GM10847 (cell line): Measurements from ENCODE around the gene ASCC3.

ENCODE experiments used
- POLR2A ChIP-seq: IDR thresholded peaks from 2 replicates; pipeline ENCODE4 v1.6.1; 2011; ENCODE audit not compliant: insufficient read length; ENCODE audit errors: extremely low read depth

The ASCC3 gene

DNA sequence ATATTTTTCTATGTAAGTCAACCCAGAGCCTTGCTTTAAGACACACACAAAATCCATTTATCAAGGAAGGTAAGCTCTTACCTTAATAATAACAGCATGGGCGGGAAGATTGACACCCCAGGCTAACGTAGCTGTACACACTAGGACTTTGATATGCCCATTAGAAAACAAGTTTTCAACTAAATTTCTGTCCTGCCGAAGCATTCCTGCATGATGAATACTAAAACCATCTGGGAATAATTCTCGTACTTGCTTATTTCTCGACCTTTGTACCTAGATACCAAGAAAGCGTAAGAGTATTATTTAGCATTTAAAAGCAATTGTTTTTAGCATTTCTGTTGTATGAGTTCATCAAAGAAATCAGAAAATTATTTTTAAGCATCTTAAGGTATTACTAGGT lies 218.9 kb downstream of the ASCC3 start:
- TF ChIP-seq POLR2A: no peak

DNA sequence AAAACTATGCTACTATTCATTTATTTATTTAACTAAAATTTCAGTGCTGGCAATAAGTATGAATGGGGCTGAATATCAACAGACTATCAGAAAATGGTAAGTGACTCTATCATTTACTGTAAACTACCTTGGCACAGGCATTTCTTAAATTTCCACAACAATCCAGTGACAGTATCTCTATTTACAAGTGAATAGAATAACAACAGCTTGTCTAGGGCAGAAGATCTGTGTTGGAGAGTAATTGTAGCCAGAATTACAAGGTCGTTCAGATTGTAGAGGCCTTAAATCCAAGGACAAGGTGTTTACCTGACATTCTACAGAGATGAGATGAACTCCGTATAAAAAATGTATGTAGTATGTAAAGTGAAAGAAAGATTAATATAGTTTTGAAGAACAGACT lies 222.6 kb downstream of the ASCC3 start:
- no peak for TF ChIP-seq POLR2A

DNA sequence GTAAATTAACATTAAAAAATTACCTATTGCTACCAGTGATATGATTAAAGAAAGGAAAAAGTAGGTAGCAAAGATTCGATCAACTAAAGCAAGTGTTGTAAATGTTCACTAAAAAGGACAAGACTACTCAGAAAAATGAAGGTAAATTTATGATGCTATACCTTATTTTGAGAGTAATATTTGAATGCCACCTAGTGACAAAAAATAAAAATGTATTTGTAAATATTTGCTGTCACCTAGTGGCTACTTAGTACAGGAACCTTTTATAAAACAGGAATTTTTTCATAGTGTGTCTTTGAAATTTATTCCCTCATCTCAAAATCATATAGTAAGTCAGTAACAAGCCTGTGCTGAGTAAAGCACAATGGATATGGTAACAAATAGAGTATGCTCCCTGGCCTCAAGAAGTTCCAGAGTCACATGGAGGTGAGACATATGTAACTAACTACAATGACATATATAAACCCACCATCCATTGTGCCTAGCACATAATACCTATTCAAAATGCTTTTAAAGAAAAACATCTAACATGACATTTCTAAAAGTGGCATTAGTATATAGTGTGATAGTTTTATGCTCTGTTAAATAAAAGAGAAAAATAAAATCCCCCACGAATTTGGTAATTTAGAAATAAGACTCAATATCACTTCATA lies 223.3 kb downstream of the ASCC3 start:
- TF ChIP-seq POLR2A: no peak

DNA sequence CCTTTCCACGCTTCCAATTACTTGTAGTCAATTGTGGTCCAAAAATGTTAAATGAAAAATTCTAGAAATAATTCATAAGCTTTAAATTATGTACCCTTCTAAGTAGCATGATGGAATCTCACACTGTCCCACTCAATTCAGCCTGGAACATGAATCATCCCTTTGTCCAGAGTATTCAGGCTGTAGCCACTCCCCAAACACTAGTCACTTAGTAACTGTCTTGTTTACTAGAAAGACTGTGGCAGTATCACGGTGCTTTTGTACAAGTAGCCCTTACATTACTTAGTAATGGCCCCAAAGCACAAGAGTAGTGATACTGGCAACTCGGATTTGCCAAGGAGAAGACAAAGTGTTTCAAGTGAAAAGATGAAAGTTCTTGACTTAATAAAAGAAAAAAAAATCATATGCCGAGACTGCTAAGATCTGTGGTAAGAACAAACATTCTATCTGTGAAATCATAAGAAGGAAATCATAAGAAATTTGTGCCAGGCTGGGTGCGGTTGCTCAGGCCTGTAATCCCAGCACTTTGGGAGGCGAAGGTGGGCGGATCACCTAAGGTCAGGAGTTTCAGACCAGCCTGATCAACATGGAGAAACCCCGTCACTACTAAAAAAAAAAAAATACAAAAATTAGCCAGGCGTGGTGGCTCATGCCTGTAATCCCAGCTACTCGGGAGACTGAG lies 247.9 kb downstream of the ASCC3 start:
- no peak for TF ChIP-seq POLR2A

DNA sequence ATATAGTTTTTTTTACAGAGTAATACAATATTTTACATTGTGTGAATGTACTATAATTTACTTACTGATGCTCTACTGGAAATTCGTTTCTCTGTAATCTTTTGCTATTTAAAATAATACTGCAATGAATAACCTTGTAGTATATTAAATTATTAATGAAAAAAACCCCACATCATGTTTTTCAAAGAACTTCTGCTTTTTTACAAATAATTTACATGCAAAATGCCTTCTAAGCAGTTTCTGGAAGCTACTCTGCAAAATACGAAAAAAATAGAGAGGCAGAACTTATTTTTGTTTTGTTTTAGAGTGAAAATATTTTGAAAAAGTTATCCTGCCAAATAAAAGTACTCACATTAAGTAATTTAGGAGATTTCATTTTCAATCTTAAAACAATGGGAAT lies 250.6 kb downstream of the ASCC3 start:
- TF ChIP-seq POLR2A: no peak

DNA sequence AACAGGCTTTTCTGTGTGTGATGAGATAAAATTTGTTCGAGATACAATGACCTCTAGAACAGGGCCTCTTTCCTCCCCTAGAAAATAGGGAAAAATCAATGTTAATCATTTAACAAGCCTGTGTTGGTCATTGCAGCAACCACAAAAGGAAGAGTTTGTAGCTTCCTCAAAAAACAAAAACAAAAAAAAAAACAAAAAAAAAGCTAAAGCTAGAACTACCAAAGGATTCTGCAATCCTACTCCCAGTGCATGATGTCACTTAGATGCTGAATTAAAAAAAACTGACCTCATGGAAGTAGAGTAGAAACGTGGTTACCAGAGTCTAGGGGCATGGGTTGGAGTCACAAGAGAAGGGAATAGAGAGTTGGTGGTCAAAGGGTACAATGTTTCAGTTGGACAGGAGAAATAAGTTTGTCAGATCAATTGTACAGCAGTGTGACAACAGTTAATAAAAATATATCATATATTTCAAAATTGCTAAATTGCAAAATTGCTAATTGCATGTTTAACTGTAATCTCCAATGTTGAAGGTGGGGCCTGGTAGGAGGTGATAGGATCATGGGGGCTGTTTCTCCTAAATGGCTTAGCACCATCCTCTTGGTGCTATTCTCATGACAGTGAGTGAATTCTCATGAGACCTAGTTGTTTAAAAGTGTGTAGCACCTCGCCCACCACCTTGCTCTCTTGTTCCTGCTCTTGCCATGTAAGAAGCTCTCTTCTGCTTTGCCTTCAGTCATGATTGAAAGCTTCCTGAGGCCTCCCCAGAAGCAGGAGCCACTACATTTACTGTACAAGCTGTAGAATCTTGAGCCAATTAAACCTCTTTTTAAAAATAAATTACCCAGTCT lies 253.0 kb downstream of the ASCC3 start:
- TF ChIP-seq POLR2A: no peak

DNA sequence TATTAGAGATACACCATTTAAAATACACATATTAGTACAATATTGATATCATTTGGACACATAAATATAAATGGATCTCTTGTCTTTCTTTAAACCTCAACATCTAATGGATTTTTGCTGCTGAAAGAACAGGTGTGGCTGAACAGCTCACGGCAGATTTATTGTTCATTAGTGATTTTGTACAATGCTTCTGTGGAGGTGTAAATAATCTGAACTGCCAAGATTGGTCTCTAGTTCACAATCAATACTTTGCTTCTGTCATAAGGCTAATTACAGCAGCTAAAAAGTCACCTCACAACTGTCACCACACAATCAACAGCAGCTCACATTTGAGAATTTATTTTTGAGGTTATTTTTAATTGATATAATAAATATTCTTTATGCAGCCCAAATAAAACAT lies 254.4 kb downstream of the ASCC3 start:
- no peak for TF ChIP-seq POLR2A

DNA sequence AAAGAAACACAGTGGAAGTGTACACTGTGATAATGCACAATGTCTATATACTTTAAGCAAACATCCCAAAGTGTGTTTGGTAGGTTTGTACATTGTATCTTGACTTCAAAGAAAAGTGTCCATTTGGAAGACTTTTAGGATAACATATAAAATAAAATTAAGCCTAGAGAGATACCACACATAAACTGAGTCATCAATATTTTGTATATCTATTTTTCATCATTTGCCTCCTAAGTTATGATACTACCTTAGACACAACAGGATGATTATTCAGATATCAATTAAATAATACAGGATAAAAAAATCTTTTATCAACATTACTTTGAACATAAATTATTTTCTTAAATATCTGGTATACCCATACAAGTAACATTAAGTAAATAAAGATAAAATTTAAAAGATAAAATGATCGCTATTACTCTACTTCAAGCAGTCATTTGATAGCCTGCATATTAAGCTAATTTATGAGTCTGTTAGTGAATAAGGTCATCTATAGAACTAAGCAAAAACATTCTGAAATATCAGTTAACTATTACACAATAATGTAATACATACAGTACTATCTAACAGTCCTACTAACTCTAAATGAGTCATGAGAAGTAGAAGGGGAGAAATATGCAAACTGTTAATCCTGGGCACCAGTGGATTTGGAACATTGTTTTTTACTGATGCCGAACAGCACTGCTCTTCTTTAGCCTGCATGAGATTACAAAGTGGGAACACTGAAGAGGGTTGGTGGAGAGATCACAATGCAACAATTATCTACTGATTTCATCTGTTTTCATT lies 258.0 kb downstream of the ASCC3 start:
- TF ChIP-seq POLR2A: no peak

DNA sequence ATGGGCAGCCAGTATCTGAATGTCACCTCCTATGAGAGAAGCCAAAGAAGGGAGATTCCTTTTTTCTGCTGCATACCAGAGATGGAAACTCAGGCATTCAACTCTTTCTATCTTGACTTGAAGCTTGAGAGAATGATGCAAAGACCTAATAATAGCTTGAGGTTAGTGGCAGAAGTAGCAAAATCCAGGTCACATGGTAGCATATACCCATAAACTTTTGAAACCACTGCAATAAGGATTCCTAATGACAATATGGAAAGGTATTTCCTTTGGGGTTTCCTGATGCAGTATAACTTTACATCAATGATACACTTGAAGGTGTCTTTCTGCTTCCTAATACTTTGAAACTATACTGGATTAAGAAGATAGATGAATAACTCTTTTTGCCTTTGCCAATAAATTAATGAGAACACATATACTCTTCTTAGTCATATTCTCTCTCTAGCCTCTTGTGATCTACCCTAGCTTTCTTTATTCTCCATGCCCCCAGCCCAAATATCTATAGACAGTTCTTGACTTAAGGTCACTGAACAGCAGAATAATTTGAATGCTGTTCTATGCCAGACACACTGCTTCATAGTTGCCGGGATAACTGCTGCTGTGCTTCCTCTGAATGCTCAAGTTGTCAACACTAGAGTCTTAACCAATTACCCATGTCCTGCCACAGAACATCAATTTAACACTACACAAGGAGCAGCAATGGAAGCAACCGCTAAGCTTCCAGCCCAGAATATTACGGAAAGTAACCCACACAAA lies 260.9 kb downstream of the ASCC3 start:
- TF ChIP-seq POLR2A: no peak

DNA sequence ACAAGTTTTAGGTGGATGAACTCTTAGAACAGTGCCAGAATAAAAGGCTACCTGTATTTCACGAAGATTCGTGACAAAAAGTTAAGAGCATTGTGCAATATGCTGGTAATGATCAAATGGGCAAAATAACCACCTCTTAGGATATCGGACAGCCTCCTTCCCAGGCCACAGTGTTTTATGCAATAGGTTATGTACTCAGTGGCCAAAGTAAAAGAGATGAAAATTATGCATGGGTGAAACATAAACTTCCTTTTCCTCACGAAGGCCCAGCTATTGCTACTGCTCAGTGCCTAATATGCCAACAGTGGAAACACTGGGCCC lies 262.8 kb downstream of the ASCC3 start:
- TF ChIP-seq POLR2A: no peak

DNA sequence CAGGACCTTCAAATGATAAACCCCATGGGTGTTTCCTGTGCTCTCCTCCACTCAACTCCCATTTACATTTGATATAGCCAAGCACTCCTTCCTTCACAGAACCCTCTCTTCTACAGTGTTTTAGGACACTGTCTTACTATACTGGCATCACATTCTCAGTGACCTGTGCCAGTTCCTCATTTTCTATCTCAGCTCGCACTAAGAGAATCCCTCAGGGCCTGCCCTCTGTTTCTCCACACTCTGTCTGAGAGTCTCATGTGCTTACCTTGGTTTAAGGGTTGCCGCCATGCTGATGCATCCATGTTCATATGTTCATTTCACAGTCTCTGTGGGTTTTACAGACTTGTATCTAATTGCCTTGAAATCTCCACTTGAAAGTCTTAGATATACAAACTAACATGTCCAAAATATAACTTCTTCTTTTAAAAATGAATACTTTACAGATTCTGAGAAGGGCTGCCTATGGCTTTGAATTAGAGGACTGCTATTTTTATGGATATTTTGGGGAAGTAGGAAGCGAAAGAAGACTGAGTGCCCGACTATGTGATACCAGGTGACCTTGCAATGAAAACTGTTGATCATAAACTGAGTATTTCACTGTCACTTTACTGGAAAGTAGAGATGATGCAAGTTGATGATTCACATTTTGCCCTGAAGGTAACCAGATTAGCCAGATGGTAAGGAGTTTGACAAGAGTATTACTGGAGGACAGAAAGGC lies 263.3 kb downstream of the ASCC3 start:
- no peak for TF ChIP-seq POLR2A

DNA sequence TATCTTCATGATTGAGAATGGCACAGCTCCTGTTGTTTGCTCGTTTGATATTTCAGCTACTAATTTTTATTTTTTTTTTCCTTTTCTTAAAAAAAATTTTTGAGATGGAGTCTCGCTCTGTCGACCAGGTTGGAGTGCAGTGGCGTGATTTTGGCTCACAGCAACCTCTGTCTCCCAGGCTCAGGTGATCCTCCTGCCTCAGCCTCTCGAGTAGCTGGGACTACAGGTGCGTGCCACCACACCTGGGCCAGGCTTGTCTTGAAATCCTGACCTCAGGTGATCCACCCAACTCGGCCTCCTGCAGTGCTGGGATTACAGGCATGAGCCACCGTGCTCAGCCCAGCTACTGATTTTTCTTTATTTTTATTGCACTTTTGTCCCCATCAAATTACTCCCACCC lies 266.2 kb downstream of the ASCC3 start:
- TF ChIP-seq POLR2A: no peak

DNA sequence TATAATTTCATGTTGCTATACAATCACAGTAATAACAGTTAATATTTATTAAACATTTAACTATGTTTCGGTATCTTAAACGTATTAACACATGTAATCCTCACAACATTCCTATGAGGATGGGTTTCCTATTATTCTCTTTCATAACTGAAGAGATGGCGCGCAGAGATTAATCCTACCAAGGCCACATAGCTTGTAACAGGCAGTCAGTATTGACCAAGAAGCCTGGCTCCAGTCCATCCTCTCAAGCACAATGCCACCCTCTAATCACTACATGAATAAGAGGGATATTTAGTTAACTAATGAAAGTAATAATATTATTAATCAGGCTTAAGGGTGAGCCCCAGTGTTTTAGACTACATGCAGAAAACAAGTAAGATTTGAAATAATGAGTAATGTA lies 266.7 kb downstream of the ASCC3 start:
- TF ChIP-seq POLR2A: no peak

DNA sequence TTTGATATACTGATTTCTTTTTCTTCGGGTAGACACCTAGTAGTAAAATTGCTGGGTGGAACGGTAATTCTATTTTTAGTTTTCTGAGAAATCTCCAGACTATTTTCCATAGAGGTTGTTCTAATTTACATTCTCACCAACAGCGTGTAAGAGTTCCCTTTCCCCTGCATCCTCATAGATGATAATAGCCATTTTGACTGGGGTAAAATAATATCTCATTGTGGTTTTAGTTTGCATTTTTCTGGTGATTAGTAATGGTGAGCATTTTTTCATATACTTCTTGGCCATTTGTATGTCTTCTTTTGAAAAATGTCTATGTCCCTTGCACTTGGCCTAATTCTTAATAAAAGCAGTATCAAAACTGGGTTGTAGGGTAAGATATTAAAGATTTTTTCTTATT lies 267.5 kb downstream of the ASCC3 start:
- TF ChIP-seq POLR2A: no peak
